SH-SY5Y (cell line): ENCODE measurements around the gene YAP1.

Experiments
- GATA2 ChIP-seq: IDR thresholded peaks from 2 replicates; pipeline ENCODE4 v1.6.1; 2011; ENCODE audit warnings: mild to moderate bottlenecking, low read depth, low read length
- GATA3 ChIP-seq: IDR thresholded peaks from 2 replicates; pipeline ENCODE4 v1.6.1; 2011; ENCODE audit warnings: low read depth, mild to moderate bottlenecking, low read length, moderate library complexity

DNA sequence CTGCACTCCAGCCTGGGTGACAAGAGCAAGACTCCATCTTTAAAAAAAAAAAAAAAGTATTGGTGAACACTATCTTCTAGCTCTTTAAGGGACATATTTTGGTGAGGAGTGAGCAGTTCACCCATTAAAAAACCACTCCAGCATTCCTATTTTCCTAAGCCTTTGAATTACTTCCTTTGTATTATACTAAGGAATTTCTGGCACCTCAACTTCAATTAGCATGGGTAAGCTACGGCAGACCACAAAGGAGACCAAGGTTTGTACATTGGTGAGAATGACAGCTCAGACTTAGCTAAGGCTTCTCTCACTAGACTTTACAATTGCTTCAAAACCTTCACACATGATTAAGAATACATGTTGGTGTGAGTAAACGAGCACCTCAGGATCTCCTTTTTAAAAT is 150.0 kb downstream of the YAP1 start:
- TF ChIP-seq GATA3 (no peak), GATA2 (no peak)
